Esophagus muscularis mucosa (tissue), 4 donors: Measurements from ENCODE around the gene PHGDH. TPM values are rescaled to one million over a fixed set of nuclear protein-coding genes. Genes with fewer than 3 reads are reported as not detected.

Source experiments
- DNase-seq: peaks from one replicate; pipeline ENCODE4 v3.0.0-alpha.2; 2017; ENCODE audit errors: extremely low spot score
- H3K27ac ChIP-seq, 4 donors: fragments of 200-600 bp; sonication (generic); replicated peaks in 1 of 4; 1 replicate in 3 of 4; 2 replicates in 1 of 4; pipeline ENCODE4 v1.5.1; 2016 to 2019; ENCODE audit warnings: mild to moderate bottlenecking in 1 of 4
- H3K27me3 ChIP-seq, 4 donors: fragments of 200-600 bp; sonication (generic); one replicate each; pipeline versions ENCODE4 v1.5.1 to v1.6.0; 2016 to 2019
- H3K36me3 ChIP-seq, 4 donors: fragments of 200-600 bp; sonication (generic); one replicate each; pipeline ENCODE4 v1.5.1; 2016 to 2019
- H3K4me1 ChIP-seq, 4 donors: fragments of 200-600 bp; sonication (generic); one replicate each; pipeline ENCODE4 v1.5.1; 2016 to 2019
- H3K4me3 ChIP-seq, 4 donors: fragments of 200-600 bp; sonication (generic); 1 replicate in 2 of 4; 2 replicates in 2 of 4; pipeline ENCODE4 v1.5.1; 2016 to 2019; ENCODE audit warnings: mild to moderate bottlenecking in 4 of 4, moderate library complexity in 1 of 4
- H3K9me3 ChIP-seq, 4 donors: fragments of 200-600 bp; sonication (generic); 1 replicate in 3 of 4; 2 replicates in 1 of 4; pipeline ENCODE4 v1.5.1; 2016 to 2019
- CTCF ChIP-seq, 3 experiments: fragments of 200-600 bp in 2 of 3; fragments of 450-650 bp in 1 of 3; sonication (generic) in 2 of 3; IDR thresholded peaks; one replicate each; pipeline ENCODE4 v1.5.1; 2017 to 2019; ENCODE audit warnings: antibody characterized with exemption in 3 of 3, mild to moderate bottlenecking in 2 of 3, moderate library complexity in 1 of 3
- EP300 ChIP-seq: sonication (generic); formaldehyde crosslinking; IDR thresholded peaks from one replicate; pipeline ENCODE4 v1.6.1; 2017; ENCODE audit warnings: antibody characterized with exemption
- POLR2A ChIP-seq: fragments of 450-650 bp; IDR thresholded peaks from one replicate; pipeline ENCODE4 v1.6.1; 2017; ENCODE audit warnings: antibody characterized with exemption, moderate library complexity, mild to moderate bottlenecking, low read depth
- POLR2AphosphoS5 ChIP-seq, 2 donors: sonication (generic); formaldehyde crosslinking; IDR thresholded peaks; one replicate each; pipeline ENCODE4 v1.6.1; 2017; ENCODE audit warnings: antibody characterized with exemption in 2 of 2
- WGBS: methylation state at CpG from one replicate; pipeline ENCODE4 v1.1.5; 2018; 5-methylcytosine and 5-hydroxymethylcytosine counted together
- intact Hi-C: fragments of 100-400 bp; cut with DNase I; formaldehyde crosslinking; loops from one replicate; pipeline ENCODE4 v1.15.1; 2023
- total RNA-seq, 4 donors: library from RNA; depleted of rRNA; stranded (reverse); fragments of >200 nt; gene quantifications; one replicate each; pipeline versions ENCODE4 v1.1.0 to v1.2.1, GENCODE V29; 2016

The PHGDH gene
- total RNA-seq, 4 donors from 2014 or later = 20.3 to 42.7 (median 21.9) TPM

DNA sequence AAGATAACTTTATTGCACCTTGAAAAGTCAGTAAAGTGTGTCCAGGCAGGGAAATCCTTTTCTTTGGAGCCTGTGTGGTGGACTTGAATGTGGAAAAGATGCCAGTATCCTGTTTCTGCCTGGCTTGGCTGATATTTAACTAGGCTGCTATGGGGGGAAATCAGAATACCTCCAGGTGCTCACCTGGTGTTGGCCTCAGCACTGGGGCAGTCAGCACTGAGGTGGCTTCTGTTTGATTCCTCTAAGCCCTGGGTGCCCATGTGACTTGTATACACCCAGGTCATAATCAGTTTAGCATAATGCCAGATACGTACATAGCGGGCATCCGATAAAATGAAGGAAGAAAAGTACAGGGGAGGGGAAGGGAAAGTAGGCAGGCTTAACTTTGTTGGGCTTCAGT is 7.2 kb downstream of the PHGDH start:
- Histone ChIP-seq H3K9me3 (no peaks in the 10 kb centered on the region), H3K4me3 (no peak overlapping the region), H3K27ac (no peak overlapping the region), H3K4me1 (peaks cover 0 to 14% (median 9%) of the 10 kb centered on the region in 4 donors), H3K36me3 (peaks cover 0 to 31% (median 15%) of the 10 kb centered on the region in 4 donors), H3K27me3 (no peaks in the 10 kb centered on the region)
- TF ChIP-seq POLR2A (no peak), EP300 (no peak), POLR2AphosphoS5 (IDR thresholded peaks at IDR 0.05) (no peak), CTCF (IDR thresholded peaks at IDR 0.05) (no peak)
- DNase-seq = no peak
- intact Hi-C loops = no loop called here
- WGBS = 95% methylated on average over 3 of the region's 3 CpGs

DNA sequence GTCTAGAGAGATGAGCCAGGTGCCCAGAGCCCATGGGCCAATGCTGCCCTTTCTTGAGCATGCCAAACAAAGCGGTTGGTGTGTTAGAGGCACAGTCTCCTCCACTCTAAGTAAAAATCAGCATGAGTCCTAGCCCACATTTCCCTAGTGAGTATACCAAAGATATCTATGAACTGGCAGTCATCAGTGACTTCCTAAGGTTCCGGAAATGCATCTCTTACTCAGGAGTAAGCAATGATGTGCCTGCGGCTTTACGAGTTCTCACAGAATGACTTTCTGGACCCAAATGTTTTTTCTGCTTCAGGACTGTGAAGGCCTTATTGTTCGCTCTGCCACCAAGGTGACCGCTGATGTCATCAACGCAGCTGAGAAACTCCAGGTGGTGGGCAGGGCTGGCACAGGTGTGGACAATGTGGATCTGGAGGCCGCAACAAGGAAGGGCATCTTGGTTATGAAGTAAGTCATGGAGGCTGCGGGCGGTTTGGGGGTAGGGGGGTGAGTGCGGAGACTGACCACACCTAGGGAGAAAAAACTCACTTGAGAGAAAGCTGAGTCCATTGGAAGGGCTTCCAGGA is 9.2 kb downstream of the PHGDH start:
- no peak for TF ChIP-seq POLR2A
- no peak for TF ChIP-seq EP300
- no peak for TF ChIP-seq POLR2AphosphoS5 (IDR thresholded peaks at IDR 0.05)
- no peak for TF ChIP-seq CTCF (IDR thresholded peaks at IDR 0.05)
- intact Hi-C loops = no loop called here
- 99% methylated on average over 11 of the region's 11 CpGs for WGBS
- Histone ChIP-seq H3K4me3 (no peak overlapping the region), H3K27me3 (no peaks in the 10 kb centered on the region), H3K9me3 (no peaks in the 10 kb centered on the region), H3K27ac (no peak overlapping the region), H3K36me3 (peaks cover 0 to 48% (median 24%) of the 10 kb centered on the region in 4 donors), H3K4me1 (peaks cover 0 to 6% (median 0%) of the 10 kb centered on the region in 4 donors)
- no peak for DNase-seq

GRCh38 chr1:119721896-119722295 is 10.2 kb downstream of the PHGDH start:
- TF ChIP-seq CTCF (IDR thresholded peaks at IDR 0.05) (no peak), EP300 (no peak), POLR2A (no peak)
- WGBS = 91% methylated on average over 5 of the region's 5 CpGs
- Histone ChIP-seq H3K27me3 (no peaks in the 10 kb centered on the region), H3K27ac (no peak overlapping the region), H3K36me3 (peaks cover 0 to 54% (median 26%) of the 10 kb centered on the region in 4 donors), H3K4me3 (no peak overlapping the region), H3K4me1 (peaks cover 0 to 6% (median 0%) of the 10 kb centered on the region in 4 donors), H3K9me3 (no peaks in the 10 kb centered on the region)
- intact Hi-C loops = no loop called here
- no peak for DNase-seq

DNA sequence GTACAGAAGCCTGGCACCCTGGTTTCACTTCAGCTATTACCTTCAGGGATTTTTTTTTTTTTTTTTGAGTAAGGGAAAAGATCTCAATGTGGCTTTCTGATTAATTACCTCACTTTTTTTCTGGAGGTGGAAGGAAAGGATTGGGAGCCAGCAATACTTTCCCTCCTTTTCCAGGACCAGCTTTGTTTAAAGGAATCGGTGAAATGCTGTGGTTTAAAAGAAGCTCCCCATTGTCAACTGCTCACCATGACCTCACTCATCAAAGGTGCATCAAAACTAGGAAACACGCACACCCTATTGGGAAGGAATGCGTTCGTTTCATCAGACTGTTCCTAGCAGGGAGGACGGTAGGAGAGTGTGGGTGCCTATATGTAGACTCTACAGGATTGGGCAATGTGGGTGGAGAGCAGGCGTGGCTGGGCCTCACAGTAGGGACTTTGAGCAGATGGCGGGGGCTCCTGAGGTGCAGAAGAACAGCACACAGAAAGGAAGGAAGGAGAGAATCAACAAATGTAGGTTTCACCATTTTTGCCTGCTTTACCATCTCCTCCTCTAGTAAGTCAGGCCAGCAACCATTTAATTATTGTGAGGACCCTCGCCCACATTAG is 13.0 kb downstream of the PHGDH start:
- Histone ChIP-seq H3K36me3 (peaks cover 0 to 76% (median 36%) of the 10 kb centered on the region in 4 donors), H3K27ac (no peak overlapping the region), H3K27me3 (no peaks in the 10 kb centered on the region), H3K4me3 (no peak overlapping the region), H3K9me3 (no peaks in the 10 kb centered on the region), H3K4me1 (no peaks in the 10 kb centered on the region)
- intact Hi-C loops = no loop called here
- TF ChIP-seq CTCF (IDR thresholded peaks at IDR 0.05) (no peak), POLR2AphosphoS5 (IDR thresholded peaks at IDR 0.05) (no peak), POLR2A (no peak), EP300 (no peak)
- no peak for DNase-seq
- WGBS = 82% methylated on average over 8 of the region's 8 CpGs
